NB4 (cell line): ENCODE data around the gene EEIG1.

ENCODE experiments used
- POLR2A ChIP-seq: IDR thresholded peaks from 2 replicates; pipeline ENCODE4 v1.6.1; 2011; ENCODE audit warnings: mild to moderate bottlenecking; ENCODE audit not compliant: insufficient read length; ENCODE audit errors: extremely low read depth
- TF ChIP-seq, protein P1 (sequence below): IDR thresholded peaks from one replicate; pipeline ENCODE4 v1.5.1; 2012; ENCODE audit warnings: low read depth, low read length

DNA sequence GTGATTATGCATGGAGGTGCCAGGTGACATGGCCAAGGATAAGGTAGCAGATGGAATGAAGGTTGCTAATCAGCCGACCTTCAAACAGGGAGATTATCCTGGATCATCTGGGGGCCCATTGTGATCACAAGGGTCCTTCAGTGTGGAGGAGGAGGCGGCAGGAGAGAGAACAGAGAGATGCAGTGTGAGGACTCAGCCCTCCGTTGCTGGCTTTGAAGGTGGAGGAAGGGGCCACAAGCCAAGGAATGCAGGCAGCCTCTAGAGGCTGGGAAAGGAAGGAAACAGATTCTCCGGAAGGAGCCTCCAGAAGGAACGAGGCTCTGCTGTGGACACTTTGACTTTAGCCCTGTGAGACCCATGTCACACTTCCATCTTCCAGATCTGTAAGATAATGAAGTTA is 27.4 kb upstream of the EEIG1 start:
- TF ChIP-seq, protein P1, sequence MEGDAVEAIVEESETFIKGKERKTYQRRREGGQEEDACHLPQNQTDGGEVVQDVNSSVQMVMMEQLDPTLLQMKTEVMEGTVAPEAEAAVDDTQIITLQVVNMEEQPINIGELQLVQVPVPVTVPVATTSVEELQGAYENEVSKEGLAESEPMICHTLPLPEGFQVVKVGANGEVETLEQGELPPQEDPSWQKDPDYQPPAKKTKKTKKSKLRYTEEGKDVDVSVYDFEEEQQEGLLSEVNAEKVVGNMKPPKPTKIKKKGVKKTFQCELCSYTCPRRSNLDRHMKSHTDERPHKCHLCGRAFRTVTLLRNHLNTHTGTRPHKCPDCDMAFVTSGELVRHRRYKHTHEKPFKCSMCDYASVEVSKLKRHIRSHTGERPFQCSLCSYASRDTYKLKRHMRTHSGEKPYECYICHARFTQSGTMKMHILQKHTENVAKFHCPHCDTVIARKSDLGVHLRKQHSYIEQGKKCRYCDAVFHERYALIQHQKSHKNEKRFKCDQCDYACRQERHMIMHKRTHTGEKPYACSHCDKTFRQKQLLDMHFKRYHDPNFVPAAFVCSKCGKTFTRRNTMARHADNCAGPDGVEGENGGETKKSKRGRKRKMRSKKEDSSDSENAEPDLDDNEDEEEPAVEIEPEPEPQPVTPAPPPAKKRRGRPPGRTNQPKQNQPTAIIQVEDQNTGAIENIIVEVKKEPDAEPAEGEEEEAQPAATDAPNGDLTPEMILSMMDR, result no peak
- TF ChIP-seq POLR2A, result no peak
